ENCODE data around the gene RXRA. TPM values are rescaled to one million over a fixed set of nuclear protein-coding genes. Genes with fewer than 3 reads are reported as not detected.

Gene RXRA
- total RNA-seq, 1 donor from 2014 or later = 16.8 TPM

- FAIRE-seq (no peak), DNase-seq (ENCODE audit: low read depth) (no peak)
- no peak overlapping the region for H3K4me3 ChIP-seq (ENCODE audit: low read depth, low read length)
- no peak for TF ChIP-seq CTCF (IDR thresholded peaks at IDR 0.05; ENCODE audit: insufficient read depth, low read length, severe bottlenecking)
- H3K27me3 ChIP-seq (ENCODE audit: control insufficient read depth, insufficient read depth, low read length) = no peaks in the 10 kb centered on the region
- peaks cover 51% of the 10 kb centered on the region for H3K36me3 ChIP-seq (ENCODE audit: control insufficient read depth, insufficient read depth, low read length)
Observed at GRCh38 chr9:134414900-134415425, 88.7 kb downstream of the RXRA start.

- no peak for FAIRE-seq
Observed at GRCh38 chr9:134416385-134417015, 90.2 kb downstream of the RXRA start.

GRCh38 chr9:134418354-134418753, 92.1 kb downstream of the RXRA start:
- TF ChIP-seq CTCF (IDR thresholded peaks at IDR 0.05; ENCODE audit: insufficient read depth, low read length, severe bottlenecking) = no peak

More at GRCh38 chr9:134416385-134417015, 90.2 kb downstream of the RXRA start:
- Histone ChIP-seq H3K36me3 (ENCODE audit: control insufficient read depth, insufficient read depth, low read length) (peaks cover 56% of the 10 kb centered on the region), H3K4me3 (ENCODE audit: low read depth, low read length) (no peak overlapping the region), H3K27me3 (ENCODE audit: control insufficient read depth, insufficient read depth, low read length) (no peaks in the 10 kb centered on the region)
- TF ChIP-seq CTCF (IDR thresholded peaks at IDR 0.05; ENCODE audit: insufficient read depth, low read length, severe bottlenecking) = no peak
- DNase-seq (ENCODE audit: low read depth) = no peak

GRCh38 chr9:134419000-134419683, 92.9 kb downstream of the RXRA start:
- DNase-seq (ENCODE audit: low read depth) (no peak), FAIRE-seq (no peak)
- Histone ChIP-seq H3K27me3 (ENCODE audit: control insufficient read depth, insufficient read depth, low read length) (no peaks in the 10 kb centered on the region), H3K36me3 (ENCODE audit: control insufficient read depth, insufficient read depth, low read length) (peaks cover 62% of the 10 kb centered on the region), H3K4me3 (ENCODE audit: low read depth, low read length) (no peak overlapping the region)
- no peak for TF ChIP-seq CTCF (IDR thresholded peaks at IDR 0.05; ENCODE audit: insufficient read depth, low read length, severe bottlenecking)

More at GRCh38 chr9:134418354-134418753, 92.1 kb downstream of the RXRA start:
- FAIRE-seq = no peak
- no peak for DNase-seq (ENCODE audit: low read depth)
- no peaks in the 10 kb centered on the region for H3K27me3 ChIP-seq (ENCODE audit: control insufficient read depth, insufficient read depth, low read length)
- peaks cover 61% of the 10 kb centered on the region for H3K36me3 ChIP-seq (ENCODE audit: control insufficient read depth, insufficient read depth, low read length)
- H3K4me3 ChIP-seq (ENCODE audit: low read depth, low read length) = no peak overlapping the region

GRCh38 chr9:134419684-134420076, 93.4 kb downstream of the RXRA start:
- no peaks in the 10 kb centered on the region for H3K27me3 ChIP-seq (ENCODE audit: control insufficient read depth, insufficient read depth, low read length)
- DNase-seq (ENCODE audit: low read depth) (no peak), FAIRE-seq (no peak)
- H3K4me3 ChIP-seq (ENCODE audit: low read depth, low read length) = no peak overlapping the region
- peak; percentile 33 for TF ChIP-seq CTCF (IDR thresholded peaks at IDR 0.05; ENCODE audit: insufficient read depth, low read length, severe bottlenecking)
- peaks cover 62% of the 10 kb centered on the region for H3K36me3 ChIP-seq (ENCODE audit: control insufficient read depth, insufficient read depth, low read length)

Measured in bronchial epithelial cell (primary cell).